PC-3 (cell line): ENCODE data around the gene KLHDC8A. TPM values are rescaled to one million over a fixed set of nuclear protein-coding genes. Genes with fewer than 3 reads are reported as not detected.
A peak's percentile ranks its signal among the peaks of the same experiment; 100 is the strongest.

Experiments used
- ATAC-seq: fragments of 200-7000 bp; cut with Tn5 transposase; 2 replicates; pipeline ENCODE4 v1.9.1; 2020; ENCODE audit warnings: mild to moderate bottlenecking, moderate library complexity
- BruUV-seq: library from RNA; stranded (reverse); fragments of 400-500 nt; replicated peaks from 2 replicates; lab custom pipeline; 2021; lab: Mats Ljungman, UMichigan
- CTCF ChIA-PET: fragments of 300-600 bp; sonication (Branson Sonifier 250); formaldehyde crosslinking; loops from one replicate; lab custom pipeline; 2022; ENCODE audit warnings: antibody characterized with exemption; lab: Charles Lee
- POLR2A ChIA-PET: fragments of 300-600 bp; sonication (Branson Sonifier 250); formaldehyde crosslinking; loops from one replicate; lab custom pipeline; 2022; ENCODE audit warnings: antibody characterized with exemption; ENCODE audit not compliant: unreplicated experiment; lab: Charles Lee
- DNase-seq: peaks from one replicate; pipeline ENCODE4 v3.0.0-alpha.2; 2015
- H2AFZ ChIP-seq: fragments of 300-600 bp; sonication (generic); 2 replicates; pipeline ENCODE4 v1.6.0; 2016; ENCODE audit warnings: antibody characterized with exemption, low read length
- H3F3A ChIP-seq: fragments of 300-600 bp; sonication (generic); one replicate; pipeline ENCODE4 v1.6.0; 2017; ENCODE audit warnings: antibody characterized with exemption, low read length, control low read depth, mild to moderate bottlenecking; ENCODE audit not compliant: unreplicated experiment
- H3K27ac ChIP-seq: fragments of 300-600 bp; sonication (generic); 2 replicates; pipeline ENCODE4 v1.5.1; 2016; ENCODE audit warnings: mild to moderate bottlenecking, low read length
- H3K27me3 ChIP-seq: fragments of 300-600 bp; sonication (generic); 2 replicates; pipeline ENCODE4 v1.6.1; 2016; ENCODE audit warnings: low read length, mixed read lengths
- H3K36me3 ChIP-seq: fragments of 300-600 bp; sonication (generic); 2 replicates; pipeline ENCODE4 v1.6.1; 2016; ENCODE audit warnings: low read depth, mixed run types, low read length, mixed read lengths
- H3K4me1 ChIP-seq: fragments of 300-600 bp; sonication (generic); 2 replicates; pipeline ENCODE4 v1.5.1; 2016; ENCODE audit warnings: low read length; ENCODE audit not compliant: insufficient read depth
- H3K4me2 ChIP-seq: fragments of 300-600 bp; sonication (generic); 2 replicates; pipeline ENCODE4 v1.6.0; 2016; ENCODE audit warnings: low read length
- H3K4me3 ChIP-seq: fragments of 300-600 bp; sonication (generic); 2 replicates; pipeline ENCODE4 v1.5.1; 2016; ENCODE audit warnings: mild to moderate bottlenecking, low read length, mixed read lengths
- H3K79me2 ChIP-seq: fragments of 300-600 bp; sonication (generic); 2 replicates; pipeline ENCODE4 v1.6.1; 2017; ENCODE audit warnings: low read length, mixed read lengths
- H3K9ac ChIP-seq: fragments of 300-600 bp; sonication (generic); 2 replicates; pipeline ENCODE4 v1.6.0; 2016; ENCODE audit warnings: mild to moderate bottlenecking, low read length
- H3K9me2 ChIP-seq: fragments of 300-600 bp; sonication (generic); replicated peaks from 2 replicates; pipeline ENCODE4 v1.6.1; 2016; ENCODE audit warnings: mixed run types, low read length, mixed read lengths
- H3K9me3 ChIP-seq: fragments of 300-600 bp; sonication (generic); 2 replicates; pipeline ENCODE4 v1.6.1; 2016; ENCODE audit warnings: low read length, mixed read lengths
- H4K20me1 ChIP-seq: fragments of 300-600 bp; sonication (generic); 2 replicates; pipeline ENCODE4 v1.6.1; 2016; ENCODE audit warnings: low read length, mixed read lengths
- CTCF ChIP-seq: fragments of 300-600 bp; sonication (generic); conservative IDR thresholded peaks from 2 replicates; pipeline ENCODE4 v1.5.1; 2017; ENCODE audit warnings: antibody characterized with exemption, low read depth, mild to moderate bottlenecking, low read length
- EZH2 ChIP-seq: fragments of 300-600 bp; sonication (generic); IDR thresholded peaks from one replicate; pipeline ENCODE4 v1.6.1; 2017; ENCODE audit warnings: antibody characterized with exemption, mild to moderate bottlenecking, low read length; ENCODE audit not compliant: unreplicated experiment
- EZH2phosphoT487 ChIP-seq: fragments of 300-600 bp; sonication (generic); IDR thresholded peaks from 2 replicates; pipeline ENCODE4 v1.6.1; 2018; ENCODE audit warnings: mild to moderate bottlenecking, antibody characterized with exemption, low read length, borderline replicate concordance
- intact Hi-C: fragments of 100-400 bp; cut with micrococcal nuclease; formaldehyde crosslinking; loops from 2 replicates; pipeline ENCODE4 v1.9.0; 2023
- total RNA-seq: library from RNA; depleted of rRNA; stranded (reverse); fragments of >200 nt; gene quantifications from 2 replicates; pipeline ENCODE4 v1.2.3, GENCODE V29; 2014

KLHDC8A gene
- total RNA-seq, 1 experiment from 2014 or later = not detected

DNA sequence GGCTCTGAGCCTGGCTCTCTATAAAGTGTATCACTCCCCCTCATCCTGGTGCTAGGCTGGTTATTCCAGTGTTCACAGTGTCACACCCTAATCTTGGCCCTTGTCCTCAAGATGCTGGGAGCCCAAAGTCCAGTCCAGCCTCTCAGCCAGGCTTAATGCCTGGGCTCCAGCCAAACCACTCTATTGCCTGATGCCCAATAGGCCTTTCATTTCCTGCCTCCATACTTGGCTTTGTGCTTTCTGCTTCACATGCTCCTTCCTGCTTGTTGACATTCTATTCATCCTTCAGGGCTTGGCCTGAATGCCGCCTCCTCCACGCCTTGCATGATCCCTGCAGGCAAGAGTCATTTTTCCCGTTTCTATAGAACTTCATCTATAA, 1.7 kb downstream of the KLHDC8A start:
- ChIA-PET CTCF (interaction anchor here (1.3 to 1.8 kb wide), 2 partner anchors 18 to 130 kb away, joined by 13 to 45 read pairs; no protein-coding TSS in a partner anchor), POLR2A (no interaction called here)
- H3K27me3 ChIP-seq = peaks cover 14% of the 10 kb centered on the region
- H2AFZ ChIP-seq = no peak overlapping the region
- intact Hi-C loops = loop anchor here (2.0 kb wide), 1 partner anchor 68 kb away; the partner anchor contains the start of gene LEMD1
- no peaks in the 10 kb centered on the region for H3K79me2 ChIP-seq
- H4K20me1 ChIP-seq = no peaks in the 10 kb centered on the region
- peak overlapping the region; percentile 23 for H3K4me2 ChIP-seq
- H3K9me3 ChIP-seq = no peaks in the 10 kb centered on the region
- BruUV-seq = no TSS peak
- no peaks in the 10 kb centered on the region for H3K9me2 ChIP-seq
- no peaks in the 10 kb centered on the region for H3K36me3 ChIP-seq
- H3K9ac ChIP-seq = no peak overlapping the region
- TF ChIP-seq CTCF = no peak
- TF ChIP-seq EZH2phosphoT487 = no peak
- no peak for TF ChIP-seq EZH2
- DNase-seq = peak; percentile 87
- ATAC-seq = peak; percentile 58
- H3F3A ChIP-seq = no peaks in the 10 kb centered on the region
- peak overlapping the region; percentile 52 for H3K27ac ChIP-seq
- no peak overlapping the region for H3K4me3 ChIP-seq
- peaks cover 18% of the 10 kb centered on the region for H3K4me1 ChIP-seq

DNA sequence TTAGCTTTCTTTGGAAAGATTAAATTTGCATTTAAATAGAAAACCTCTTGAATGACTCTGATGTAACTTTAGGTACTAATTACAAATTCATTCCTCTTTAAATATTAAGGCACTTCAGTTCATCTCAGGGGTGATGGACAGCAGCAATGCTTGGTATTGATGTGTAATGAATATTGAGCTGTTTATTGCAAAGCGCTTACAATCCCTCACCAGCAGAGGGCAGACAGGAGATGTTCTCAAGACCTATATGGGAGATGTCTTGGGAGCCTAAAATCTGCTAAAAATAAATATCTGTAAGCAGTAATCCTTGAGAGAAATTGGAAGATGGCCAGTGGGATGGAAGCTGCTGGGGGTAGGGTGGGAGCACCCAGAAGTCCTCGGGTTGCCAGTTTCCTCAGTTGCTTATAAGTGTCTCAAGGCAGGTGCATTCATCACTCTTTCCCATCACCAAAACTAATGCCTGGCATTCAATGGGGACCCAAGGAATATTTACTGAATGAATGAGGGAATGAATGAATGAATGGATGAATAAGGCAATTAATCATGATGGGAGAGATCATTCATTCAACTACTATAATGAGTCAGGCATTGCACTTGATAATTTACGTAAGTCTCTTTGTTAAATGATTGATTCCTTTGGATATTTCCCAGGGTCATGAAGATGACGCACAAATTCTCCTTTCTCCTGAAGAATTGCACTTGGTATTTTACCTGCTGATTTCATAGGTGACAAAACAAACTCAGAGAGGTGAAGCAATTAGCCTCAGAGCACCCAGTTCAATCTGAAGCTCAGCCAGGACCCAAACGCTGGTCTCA, 2.3 kb downstream of the KLHDC8A start:
- H4K20me1 ChIP-seq = no peaks in the 10 kb centered on the region
- TF ChIP-seq EZH2 (no peak), CTCF (peak; percentile 95)
- BruUV-seq = no TSS peak
- H3K27me3 ChIP-seq = peaks cover 8% of the 10 kb centered on the region
- H3K9me2 ChIP-seq = no peaks in the 10 kb centered on the region
- peak; percentile 84 for DNase-seq
- no peak overlapping the region for H3K9ac ChIP-seq
- H3F3A ChIP-seq = no peaks in the 10 kb centered on the region
- ChIA-PET POLR2A (no interaction called here), CTCF (interaction anchor here (0.5 to 1.8 kb wide), 17 partner anchors 14 to 215 kb away, joined by 3 to 45 read pairs (median 4); no protein-coding TSS in a partner anchor)
- H3K4me2 ChIP-seq = peak overlapping the region; percentile 23
- H3K9me3 ChIP-seq = no peaks in the 10 kb centered on the region
- intact Hi-C loops = loop anchor here (1.0 to 2.0 kb wide), 4 partner anchors 20 to 170 kb away; partner anchors contain the start of gene LEMD1
- H3K27ac ChIP-seq = peak overlapping the region; percentile 52
- peaks cover 18% of the 10 kb centered on the region for H3K4me1 ChIP-seq
- H3K36me3 ChIP-seq = no peaks in the 10 kb centered on the region
- no peaks in the 10 kb centered on the region for H3K79me2 ChIP-seq
- peak; percentile 61 for ATAC-seq
- H3K4me3 ChIP-seq = no peak overlapping the region
- H2AFZ ChIP-seq = no peak overlapping the region

- no peak overlapping the region for H2AFZ ChIP-seq
Measured at GRCh38 chr1:205353612-205354011, 3.1 kb downstream of the KLHDC8A start.

More at GRCh38 chr1:205353612-205354011, 3.1 kb downstream of the KLHDC8A start:
- DNase-seq (no peak), ATAC-seq (no peak)
- H3K79me2 ChIP-seq = no peaks in the 10 kb centered on the region
- no peaks in the 10 kb centered on the region for H3K9me3 ChIP-seq
- ChIA-PET CTCF (interaction anchor here (0.6 to 1.8 kb wide), 13 partner anchors 13 to 207 kb away, joined by 3 to 45 read pairs (median 5); no protein-coding TSS in a partner anchor), POLR2A (no interaction called here)
- no peaks in the 10 kb centered on the region for H3F3A ChIP-seq
- H3K27me3 ChIP-seq = peaks cover 2% of the 10 kb centered on the region
- no TSS peak for BruUV-seq
- peaks cover 18% of the 10 kb centered on the region for H3K4me1 ChIP-seq
- no peaks in the 10 kb centered on the region for H3K36me3 ChIP-seq
- no peak overlapping the region for H3K9ac ChIP-seq
- H3K27ac ChIP-seq = no peak overlapping the region
- TF ChIP-seq EZH2 (no peak), EZH2phosphoT487 (no peak), CTCF (no peak)
- intact Hi-C loops = loop anchor here (1.0 to 2.0 kb wide), 4 partner anchors 21 to 171 kb away; partner anchors contain the start of gene LEMD1
- H3K9me2 ChIP-seq = no peaks in the 10 kb centered on the region
- no peak overlapping the region for H3K4me2 ChIP-seq
- no peak overlapping the region for H3K4me3 ChIP-seq
- no peaks in the 10 kb centered on the region for H4K20me1 ChIP-seq
